Thoracic aorta (tissue), 2 donors: ENCODE data around the gene APOA4. TPM values are rescaled to one million over a fixed set of nuclear protein-coding genes. Genes with fewer than 3 reads are reported as not detected.

Source experiments
- ATAC-seq: fragments of 150-250 bp; one replicate; pipeline ENCODE4 v1.8.0; 2017; ENCODE audit warnings: low read depth; ENCODE audit not compliant: insufficient number of reproducible peaks, low FRiP score
- DNase-seq: peaks from one replicate; pipeline ENCODE4 v3.0.0-alpha.2; 2020; ENCODE audit warnings: low spot score
- H3K27ac ChIP-seq, 2 donors: fragments of 200-600 bp; sonication (generic); 1 replicate in 1 of 2; 2 replicates in 1 of 2; pipeline ENCODE4 v1.5.1; 2016; ENCODE audit warnings: mild to moderate bottlenecking in 2 of 2, moderate library complexity in 2 of 2
- H3K27me3 ChIP-seq: fragments of 200-600 bp; sonication (generic); replicated peaks from 2 replicates; pipeline ENCODE4 v1.6.0; 2016; ENCODE audit warnings: mild to moderate bottlenecking; ENCODE audit not compliant: insufficient read depth
- H3K36me3 ChIP-seq: fragments of 200-600 bp; sonication (generic); one replicate; pipeline ENCODE4 v1.5.1; 2016
- H3K4me1 ChIP-seq, 2 donors: fragments of 200-600 bp; sonication (generic); 1 replicate in 1 of 2; 2 replicates in 1 of 2; pipeline versions ENCODE4 v1.5.1 to v1.6.0; 2016; ENCODE audit warnings: low read depth in 2 of 2, mild to moderate bottlenecking in 1 of 2; ENCODE audit not compliant: control insufficient read depth in 1 of 2
- H3K4me3 ChIP-seq: fragments of 200-600 bp; sonication (generic); 2 replicates; pipeline ENCODE4 v1.5.1; 2016; ENCODE audit warnings: mild to moderate bottlenecking
- H3K9me3 ChIP-seq: fragments of 200-600 bp; sonication (generic); 2 replicates; pipeline ENCODE4 v1.5.1; 2016
- total RNA-seq, 2 donors: library from RNA; depleted of rRNA; stranded (reverse); fragments of >200 nt; gene quantifications; one replicate each; pipeline versions ENCODE4 v1.1.0 to v1.2.3, GENCODE V29; 2016
- TF ChIP-seq, protein P1 (sequence below): fragments of 200-600 bp; sonication (generic); IDR thresholded peaks from one replicate; pipeline ENCODE4 v1.5.1; 2019; ENCODE audit warnings: antibody characterized with exemption

Gene APOA4
- total RNA-seq, 2 donors from 2014 or later: 0.99 TPM; not detected in 1

DNA sequence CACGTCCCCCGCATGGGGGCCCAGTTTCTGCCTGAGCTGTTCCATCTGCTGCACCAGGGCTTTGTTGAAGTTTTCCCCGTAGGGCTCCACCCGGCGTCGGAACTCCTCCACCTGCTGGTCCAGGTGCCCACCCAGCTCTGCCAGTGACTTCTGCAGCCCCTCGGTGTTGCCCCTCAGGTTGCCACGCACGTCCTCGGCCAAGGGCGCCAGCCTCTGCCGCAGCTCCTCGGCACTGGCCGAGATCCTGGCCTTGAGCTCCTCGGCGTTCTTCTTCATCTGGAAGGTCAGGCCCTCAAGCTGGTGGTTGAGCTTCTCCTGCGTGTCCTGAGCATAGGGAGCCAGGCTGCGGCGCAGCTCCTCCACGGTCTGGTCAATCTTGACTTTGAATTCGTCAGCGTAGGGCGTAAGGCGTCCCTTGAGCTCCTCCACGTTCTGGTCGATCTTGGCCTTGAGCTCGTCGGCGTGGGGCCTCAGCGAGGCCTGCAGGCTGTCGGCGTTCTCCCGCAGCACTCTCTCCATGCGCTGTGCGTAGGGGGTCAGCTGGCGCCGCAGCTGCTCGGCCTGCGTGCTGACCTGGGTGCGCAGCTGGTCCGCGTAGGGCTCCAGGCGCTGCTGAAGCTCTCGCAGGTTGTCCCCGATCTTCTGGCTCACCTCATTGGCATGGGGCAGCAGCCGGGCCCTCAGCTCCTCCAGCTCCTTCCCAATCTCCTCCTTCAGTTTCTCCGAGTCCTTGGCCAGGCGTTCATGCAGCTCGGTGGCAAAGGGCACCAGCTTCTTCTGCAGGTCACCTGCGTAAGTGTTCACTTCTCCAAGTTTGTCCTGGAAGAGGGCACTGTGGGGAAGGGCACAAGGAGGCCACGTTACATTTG is 1.8 kb downstream of the APOA4 start:
- Histone ChIP-seq H3K27me3 (no peaks in the 10 kb centered on the region), H3K27ac (no peak overlapping the region), H3K4me1 (no peaks in the 10 kb centered on the region), H3K4me3 (no peak overlapping the region), H3K36me3 (no peaks in the 10 kb centered on the region), H3K9me3 (no peaks in the 10 kb centered on the region)
- ATAC-seq (no peak), DNase-seq (no peak)
- TF ChIP-seq, protein P1, sequence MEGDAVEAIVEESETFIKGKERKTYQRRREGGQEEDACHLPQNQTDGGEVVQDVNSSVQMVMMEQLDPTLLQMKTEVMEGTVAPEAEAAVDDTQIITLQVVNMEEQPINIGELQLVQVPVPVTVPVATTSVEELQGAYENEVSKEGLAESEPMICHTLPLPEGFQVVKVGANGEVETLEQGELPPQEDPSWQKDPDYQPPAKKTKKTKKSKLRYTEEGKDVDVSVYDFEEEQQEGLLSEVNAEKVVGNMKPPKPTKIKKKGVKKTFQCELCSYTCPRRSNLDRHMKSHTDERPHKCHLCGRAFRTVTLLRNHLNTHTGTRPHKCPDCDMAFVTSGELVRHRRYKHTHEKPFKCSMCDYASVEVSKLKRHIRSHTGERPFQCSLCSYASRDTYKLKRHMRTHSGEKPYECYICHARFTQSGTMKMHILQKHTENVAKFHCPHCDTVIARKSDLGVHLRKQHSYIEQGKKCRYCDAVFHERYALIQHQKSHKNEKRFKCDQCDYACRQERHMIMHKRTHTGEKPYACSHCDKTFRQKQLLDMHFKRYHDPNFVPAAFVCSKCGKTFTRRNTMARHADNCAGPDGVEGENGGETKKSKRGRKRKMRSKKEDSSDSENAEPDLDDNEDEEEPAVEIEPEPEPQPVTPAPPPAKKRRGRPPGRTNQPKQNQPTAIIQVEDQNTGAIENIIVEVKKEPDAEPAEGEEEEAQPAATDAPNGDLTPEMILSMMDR: no peak

DNA sequence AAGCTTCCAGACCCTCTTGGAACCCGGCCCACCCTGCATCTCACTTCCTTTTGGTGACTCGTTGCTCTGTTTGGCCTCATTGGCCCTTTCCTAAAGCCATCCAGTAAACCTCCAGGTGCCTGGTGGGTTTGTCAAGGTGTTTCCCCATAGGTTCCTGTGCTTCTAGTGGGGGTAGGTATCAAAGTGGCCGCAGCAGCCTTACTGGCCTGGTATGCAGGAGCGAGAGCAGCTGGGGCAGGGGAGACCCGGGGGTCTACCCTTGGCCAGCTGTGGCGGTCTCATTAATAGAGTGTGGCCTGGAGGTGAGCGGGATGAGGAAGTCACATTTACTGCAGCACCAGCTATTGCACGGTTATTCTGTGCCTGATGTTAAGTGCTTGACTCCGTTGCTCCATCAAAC is 4.1 kb downstream of the APOA4 start:
- Histone ChIP-seq H3K9me3 (no peaks in the 10 kb centered on the region), H3K27ac (no peak overlapping the region), H3K4me1 (no peaks in the 10 kb centered on the region), H3K27me3 (no peaks in the 10 kb centered on the region), H3K4me3 (no peak overlapping the region), H3K36me3 (no peaks in the 10 kb centered on the region)
- ATAC-seq: no peak
- DNase-seq: no peak
- TF ChIP-seq, protein P1: no peak

- DNase-seq (no peak), ATAC-seq (no peak)
- Histone ChIP-seq H3K4me3 (no peak overlapping the region), H3K27ac (no peak overlapping the region), H3K9me3 (no peaks in the 10 kb centered on the region), H3K4me1 (no peaks in the 10 kb centered on the region), H3K36me3 (no peaks in the 10 kb centered on the region), H3K27me3 (no peaks in the 10 kb centered on the region)
- TF ChIP-seq, protein P1: no peak
Observed at GRCh38 chr11:116814502-116814901, 8.6 kb downstream of the APOA4 start.

GRCh38 chr11:116813781-116814471 is 9.2 kb downstream of the APOA4 start:
- TF ChIP-seq, protein P1: no peak
- Histone ChIP-seq H3K9me3 (no peaks in the 10 kb centered on the region), H3K27ac (no peak overlapping the region), H3K27me3 (no peaks in the 10 kb centered on the region), H3K4me1 (no peaks in the 10 kb centered on the region), H3K4me3 (no peak overlapping the region), H3K36me3 (no peaks in the 10 kb centered on the region)
- DNase-seq: no peak
- ATAC-seq: no peak

DNA sequence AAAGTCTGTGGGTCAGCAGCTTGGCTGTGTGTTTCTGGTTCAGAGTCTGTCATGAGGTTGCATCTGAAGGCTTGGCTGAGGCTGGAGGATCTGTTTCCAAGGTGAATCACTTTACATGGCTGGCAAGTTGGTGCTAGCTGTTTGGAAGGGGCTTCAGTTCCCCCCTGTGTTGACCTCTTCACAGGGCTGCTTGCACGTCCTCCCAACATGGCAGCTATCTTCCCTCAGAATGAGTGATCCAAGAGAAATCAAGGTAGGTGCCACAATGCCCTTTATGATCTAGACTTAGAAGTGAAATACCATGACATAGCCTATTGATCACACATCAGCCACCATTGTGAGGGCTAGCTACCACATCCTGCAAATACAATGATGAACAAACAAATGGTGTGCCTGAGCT is 9.9 kb downstream of the APOA4 start:
- Histone ChIP-seq H3K9me3 (no peaks in the 10 kb centered on the region), H3K36me3 (no peaks in the 10 kb centered on the region), H3K27me3 (no peaks in the 10 kb centered on the region), H3K27ac (no peak overlapping the region), H3K4me1 (no peaks in the 10 kb centered on the region), H3K4me3 (no peak overlapping the region)
- no peak for DNase-seq
- ATAC-seq: no peak
- TF ChIP-seq, protein P1: no peak
